Keratinocyte (primary cell): ENCODE data around the gene COL13A1. TPM values are rescaled to one million over a fixed set of nuclear protein-coding genes. Genes with fewer than 3 reads are reported as not detected.
A peak's percentile ranks its signal among the peaks of the same experiment; 100 is the strongest.

ENCODE experiments used
- DNase-seq: peaks from one replicate; pipeline ENCODE4 v3.0.0-alpha.2; 2011; ENCODE audit warnings: low read depth, missing footprints, low spot score
- FAIRE-seq: peaks from 2 replicates; lab custom pipeline; 2011; peaks lifted over from hg19 to GRCh38; lab: Jason Lieb, UNC
- H2AFZ ChIP-seq: 2 replicates; pipeline ENCODE4 v1.6.0; 2012; ENCODE audit warnings: low read length, control low read depth, inconsistent platforms; ENCODE audit not compliant: control insufficient read depth
- H3K27ac ChIP-seq: 2 replicates; pipeline ENCODE4 v1.5.1; 2011; ENCODE audit warnings: low read length; ENCODE audit not compliant: control insufficient read depth, insufficient read depth
- H3K27me3 ChIP-seq: 3 replicates; pipeline ENCODE4 v1.6.0; 2011; ENCODE audit warnings: low read length; ENCODE audit not compliant: control insufficient read depth, insufficient read depth; ENCODE audit errors: extremely low read depth
- H3K36me3 ChIP-seq, 2 experiments: 2 replicates in 1 of 2; 3 replicates in 1 of 2; pipeline ENCODE4 v1.5.1; 2011; ENCODE audit warnings: low read length in 2 of 2, mild to moderate bottlenecking in 1 of 2; ENCODE audit not compliant: control insufficient read depth in 2 of 2, insufficient read depth in 2 of 2; ENCODE audit errors: extremely low read depth in 1 of 2
- H3K4me1 ChIP-seq: 3 replicates; pipeline ENCODE4 v1.5.1; 2011; ENCODE audit warnings: low read length; ENCODE audit not compliant: control insufficient read depth, insufficient read depth; ENCODE audit errors: extremely low read depth
- H3K4me2 ChIP-seq: 3 replicates; pipeline ENCODE4 v1.6.0; 2011; ENCODE audit warnings: low read depth, low read length; ENCODE audit not compliant: control insufficient read depth, insufficient read depth; ENCODE audit errors: extremely low read depth
- H3K4me3 ChIP-seq, 3 experiments: fragments of 200-600 bp in 1 of 3; sonication (generic) in 1 of 3; 2 replicates in 2 of 3; 3 replicates in 1 of 3; pipeline ENCODE4 v1.5.1; 2011 to 2016; ENCODE audit warnings: low read length in 3 of 3, mild to moderate bottlenecking in 3 of 3, control low read depth in 2 of 3, inconsistent platforms in 1 of 3, low read depth in 1 of 3, mixed read lengths in 1 of 3, mixed run types in 1 of 3, moderate library complexity in 1 of 3; ENCODE audit not compliant: control insufficient read depth in 2 of 3, insufficient read depth in 2 of 3; ENCODE audit errors: extremely low read depth in 1 of 3
- H3K79me2 ChIP-seq: 2 replicates; pipeline ENCODE4 v1.6.0; 2012; ENCODE audit warnings: low read length; ENCODE audit not compliant: control insufficient read depth, insufficient read depth
- H3K9ac ChIP-seq: 3 replicates; pipeline ENCODE4 v1.6.0; 2011; ENCODE audit warnings: low read length; ENCODE audit not compliant: control insufficient read depth, insufficient read depth; ENCODE audit errors: extremely low read depth
- H3K9me1 ChIP-seq: 3 replicates; pipeline ENCODE4 v1.6.0; 2011; ENCODE audit warnings: low read length; ENCODE audit not compliant: control insufficient read depth, insufficient read depth; ENCODE audit errors: extremely low read depth
- H3K9me3 ChIP-seq: 2 replicates; pipeline ENCODE4 v1.5.1; 2012; ENCODE audit warnings: low read depth, low read length; ENCODE audit not compliant: control insufficient read depth
- H4K20me1 ChIP-seq: 3 replicates; pipeline ENCODE4 v1.6.0; 2011; ENCODE audit warnings: low read length; ENCODE audit not compliant: control insufficient read depth, insufficient read depth; ENCODE audit errors: extremely low read depth
- CTCF ChIP-seq, 3 experiments: IDR thresholded peaks in 1 of 3; conservative IDR thresholded peaks in 1 of 3; optimal IDR thresholded peaks in 1 of 3; 2 replicates in 2 of 3; 3 replicates in 1 of 3; pipeline versions ENCODE3 to v1.5.1; 2011; ENCODE audit warnings: low read length in 3 of 3, mild to moderate bottlenecking in 3 of 3, moderate library complexity in 2 of 3, control low read depth in 1 of 3, inconsistent platforms in 1 of 3; ENCODE audit not compliant: insufficient read depth in 2 of 3; ENCODE audit errors: extremely low read depth in 1 of 3
- EZH2 ChIP-seq: IDR thresholded peaks from one replicate; pipeline ENCODE4 v1.6.1; 2012; ENCODE audit warnings: inconsistent platforms, mild to moderate bottlenecking, low read length, moderate library complexity
- dilution Hi-C: fragments of 300-500 bp; cut with MboI; formaldehyde crosslinking; loops from one replicate; pipeline ENCODE4 v1.7.0; 2020; ENCODE audit warnings: low sequenced_read_pairs; ENCODE audit not compliant: extremely low pct_ligation_motif_present
- polyA plus RNA-seq, 5 experiments: library from polyadenylated mRNA; depleted of rRNA in 3 of 5; stranded (reverse) in 3 of 5; stranded (forward) in 1 of 5; unstranded in 1 of 5; fragments of >200 nt; gene quantifications; 1 replicate in 1 of 5; 2 replicates in 3 of 5; 3 replicates in 1 of 5; pipeline versions ENCODE4 v1.2.1 to v1.2.3, GENCODE V29; 2011 to 2012; ENCODE audit warnings: missing spikeins in 2 of 5, low read depth in 1 of 5, low replicate concordance in 1 of 5

Gene COL13A1
- polyA plus RNA-seq, 1 donor (not counting 4 experiments of a cell fraction or from before 2014, with no cell fraction given): 1.5 TPM

GRCh38 chr10:69865450-69865849 lies 63.7 kb downstream of the COL13A1 start:
- Histone ChIP-seq H3K79me2 (no peaks in the 10 kb centered on the region), H3K4me3 (no peak overlapping the region), H3K27ac (peak overlapping the region; percentile 5), H3K9me1 (no peaks in the 10 kb centered on the region), H3K36me3 (no peaks in the 10 kb centered on the region), H4K20me1 (no peaks in the 10 kb centered on the region), H2AFZ (no peak overlapping the region), H3K4me2 (peak overlapping the region; percentile 61), H3K27me3 (no peaks in the 10 kb centered on the region), H3K9ac (no peak overlapping the region), H3K9me3 (no peaks in the 10 kb centered on the region), H3K4me1 (peaks cover 89% of the 10 kb centered on the region)
- DNase-seq (no peak), FAIRE-seq (peak; percentile 90)
- dilution Hi-C loops: no loop called here
- TF ChIP-seq CTCF (optimal IDR thresholded peaks at IDR 0.05 in 1 of 3, IDR thresholded peaks at IDR 0.05 in 1 of 3, conservative IDR thresholded peaks at IDR 0.05 in 1 of 3; ENCODE audit: extremely low read depth in 1 of 3, insufficient read depth in 2 of 3, low read length in 3 of 3): no peak
- no peak for TF ChIP-seq EZH2

- no peak overlapping the region for H3K4me2 ChIP-seq
- no peak for DNase-seq
- no peaks in the 10 kb centered on the region for H3K79me2 ChIP-seq
- H2AFZ ChIP-seq: no peak overlapping the region
- H3K9me1 ChIP-seq: no peaks in the 10 kb centered on the region
- H3K4me1 ChIP-seq: peaks cover 86% of the 10 kb centered on the region
- no peaks in the 10 kb centered on the region for H4K20me1 ChIP-seq
- H3K36me3 ChIP-seq: no peaks in the 10 kb centered on the region
- no peak for FAIRE-seq
- H3K9me3 ChIP-seq: no peaks in the 10 kb centered on the region
- H3K9ac ChIP-seq: peak overlapping the region; percentile 49
- H3K27me3 ChIP-seq: no peaks in the 10 kb centered on the region
- no peak overlapping the region for H3K4me3 ChIP-seq
- dilution Hi-C loops: no loop called here
- no peak overlapping the region for H3K27ac ChIP-seq
- no peak for TF ChIP-seq EZH2
- TF ChIP-seq CTCF (optimal IDR thresholded peaks at IDR 0.05 in 1 of 3, IDR thresholded peaks at IDR 0.05 in 1 of 3, conservative IDR thresholded peaks at IDR 0.05 in 1 of 3; ENCODE audit: extremely low read depth in 1 of 3, insufficient read depth in 2 of 3, low read length in 3 of 3): no peak
Observed at GRCh38 chr10:69866246-69866687, 64.6 kb downstream of the COL13A1 start.
